PC-9 (cell line): Measurements from ENCODE around the gene XKR7.

Experiments used
- CTCF ChIP-seq: fragments of 200-600 bp; sonication (generic); conservative IDR thresholded peaks from 2 replicates; pipeline ENCODE4 v1.6.1; 2017; ENCODE audit warnings: mixed run types, antibody characterized with exemption, mild to moderate bottlenecking, moderate library complexity
- EZH2 ChIP-seq: fragments of 200-600 bp; sonication (generic); IDR thresholded peaks from 2 replicates; pipeline ENCODE4 v1.8.0; 2017; ENCODE audit warnings: antibody characterized with exemption, low read depth

DNA sequence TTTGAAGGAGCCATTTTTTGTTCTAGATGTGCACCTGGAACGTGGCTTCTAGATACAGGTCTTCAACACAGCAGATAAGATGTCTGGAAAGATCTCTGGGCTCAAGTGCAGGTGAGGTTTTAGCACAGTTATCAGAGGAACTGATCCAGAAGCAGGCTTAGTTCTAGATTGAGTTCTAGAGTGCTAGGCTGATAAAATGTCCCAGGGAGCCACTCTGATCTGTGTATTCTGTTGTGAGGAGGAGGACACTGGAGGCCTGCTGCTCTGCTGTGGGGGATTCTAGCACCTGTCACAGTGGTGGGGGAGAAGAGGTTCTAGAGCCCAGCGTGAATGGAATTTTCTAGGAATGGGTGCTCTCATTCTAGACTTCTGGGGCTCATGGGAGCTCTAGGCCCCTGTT is 30.3 kb downstream of the XKR7 start:
- TF ChIP-seq CTCF (no peak), EZH2 (no peak)
